Mesenchymal stem cell (in vitro differentiated cells and primary cell): ENCODE measurements around the gene KRT23.

Experiments
- DNase-seq: peaks from one replicate; pipeline ENCODE4 v3.0.0-alpha.2; 2013
- H2AFZ ChIP-seq: one replicate; pipeline ENCODE4 v1.6.1; 2013; ENCODE audit warnings: low read depth, mild to moderate bottlenecking, control low read depth, inconsistent platforms, low read length, moderate library complexity
- H2AK5ac ChIP-seq: 2 replicates; pipeline ENCODE4 v1.6.1; 2013; ENCODE audit warnings: low read length, moderate library complexity, mild to moderate bottlenecking, inconsistent platforms; ENCODE audit not compliant: severe bottlenecking
- H2BK120ac ChIP-seq: one replicate; pipeline ENCODE4 v1.6.1; 2013; ENCODE audit warnings: low read depth, mild to moderate bottlenecking, inconsistent platforms, low read length, moderate library complexity
- H2BK12ac ChIP-seq, 2 experiments: one replicate each; pipeline ENCODE4 v1.6.1; 2013; ENCODE audit warnings: inconsistent platforms in 2 of 2, low read length in 2 of 2, mild to moderate bottlenecking in 2 of 2, moderate library complexity in 2 of 2, control low read depth in 1 of 2
- H2BK15ac ChIP-seq: one replicate; pipeline ENCODE4 v1.6.1; 2013; ENCODE audit warnings: mild to moderate bottlenecking, low read depth, inconsistent platforms; ENCODE audit not compliant: poor library complexity, severe bottlenecking
- H2BK5ac ChIP-seq: 2 replicates; pipeline ENCODE4 v1.6.1; 2013; ENCODE audit warnings: low read depth, mild to moderate bottlenecking, low read length, control low read depth, inconsistent platforms; ENCODE audit not compliant: poor library complexity, severe bottlenecking
- H3K14ac ChIP-seq, 2 experiments: one replicate each; pipeline ENCODE4 v1.6.1; 2013; ENCODE audit warnings: inconsistent platforms in 2 of 2, low read length in 2 of 2, control low read depth in 1 of 2, mild to moderate bottlenecking in 1 of 2, moderate library complexity in 1 of 2
- H3K18ac ChIP-seq, 2 experiments: one replicate each; pipeline ENCODE4 v1.6.1; 2013; ENCODE audit warnings: inconsistent platforms in 2 of 2, low read length in 2 of 2, control low read depth in 1 of 2, low read depth in 1 of 2, mild to moderate bottlenecking in 1 of 2
- H3K23ac ChIP-seq, 2 experiments: one replicate each; pipeline ENCODE4 v1.6.1; 2013; ENCODE audit warnings: inconsistent platforms in 2 of 2, low read length in 2 of 2, mild to moderate bottlenecking in 2 of 2, moderate library complexity in 2 of 2, control low read depth in 1 of 2
- H3K27ac ChIP-seq: 2 replicates; pipeline ENCODE4 v1.5.1; 2013; ENCODE audit warnings: mild to moderate bottlenecking, moderate library complexity, low read length, control low read depth, inconsistent platforms; ENCODE audit not compliant: poor library complexity, severe bottlenecking
- H3K27me3 ChIP-seq, 2 experiments: 2 replicates each; pipeline versions ENCODE4 v1.6.1 to v1.7.0; 2013; ENCODE audit warnings: low read length in 2 of 2, mild to moderate bottlenecking in 2 of 2, moderate library complexity in 2 of 2, control low read depth in 1 of 2, inconsistent platforms in 1 of 2; ENCODE audit not compliant: control insufficient read depth in 1 of 2, insufficient read depth in 1 of 2
- H3K36me3 ChIP-seq, 2 experiments: 2 replicates each; pipeline versions ENCODE4 v1.6.1 to v1.7.0; 2013; ENCODE audit warnings: low read length in 2 of 2, control low read depth in 1 of 2, inconsistent platforms in 1 of 2, low read depth in 1 of 2, mild to moderate bottlenecking in 1 of 2; ENCODE audit not compliant: insufficient read depth in 2 of 2, control insufficient read depth in 1 of 2
- H3K4ac ChIP-seq, 2 experiments: one replicate each; pipeline ENCODE4 v1.6.1; 2013; ENCODE audit warnings: inconsistent platforms in 2 of 2, low read length in 2 of 2, mild to moderate bottlenecking in 2 of 2, moderate library complexity in 2 of 2, control low read depth in 1 of 2, low read depth in 1 of 2
- H3K4me1 ChIP-seq: 2 replicates; pipeline ENCODE4 v1.6.1; 2013; ENCODE audit warnings: low read depth, low read length, control low read depth; ENCODE audit not compliant: control insufficient read depth, insufficient read depth
- H3K4me2 ChIP-seq: 2 replicates; pipeline ENCODE4 v1.6.1; 2013; ENCODE audit warnings: low read length, mild to moderate bottlenecking, inconsistent platforms; ENCODE audit not compliant: poor library complexity, severe bottlenecking
- H3K4me3 ChIP-seq, 2 experiments: 2 replicates each; pipeline versions ENCODE4 v1.5.1 to v1.7.0; 2013; ENCODE audit warnings: low read length in 2 of 2, mild to moderate bottlenecking in 2 of 2, control low read depth in 1 of 2, low read depth in 1 of 2; ENCODE audit not compliant: insufficient read depth in 1 of 2
- H3K79me1 ChIP-seq: replicated peaks from 2 replicates; pipeline ENCODE4 v1.6.1; 2013; ENCODE audit warnings: mild to moderate bottlenecking, control low read depth, low read length, inconsistent platforms; ENCODE audit not compliant: poor library complexity, severe bottlenecking
- H3K9ac ChIP-seq: 2 replicates; pipeline ENCODE4 v1.7.0; 2013; ENCODE audit warnings: mild to moderate bottlenecking, low read length, moderate library complexity
- H3K9me3 ChIP-seq: 2 replicates; pipeline ENCODE4 v1.7.0; 2013; ENCODE audit warnings: mild to moderate bottlenecking, low read length; ENCODE audit not compliant: control insufficient read depth
- H4K8ac ChIP-seq: one replicate; pipeline ENCODE4 v1.6.1; 2013; ENCODE audit warnings: inconsistent platforms, mild to moderate bottlenecking, low read length, moderate library complexity
- H4K91ac ChIP-seq: one replicate; pipeline ENCODE4 v1.6.1; 2013; ENCODE audit warnings: mild to moderate bottlenecking, low read length, inconsistent platforms
- WGBS: methylation state at CpG from one replicate; pipeline ENCODE4 v1.1.7; 2013; ENCODE audit warnings: mixed read lengths; 5-methylcytosine and 5-hydroxymethylcytosine counted together

The KRT23 gene

DNA sequence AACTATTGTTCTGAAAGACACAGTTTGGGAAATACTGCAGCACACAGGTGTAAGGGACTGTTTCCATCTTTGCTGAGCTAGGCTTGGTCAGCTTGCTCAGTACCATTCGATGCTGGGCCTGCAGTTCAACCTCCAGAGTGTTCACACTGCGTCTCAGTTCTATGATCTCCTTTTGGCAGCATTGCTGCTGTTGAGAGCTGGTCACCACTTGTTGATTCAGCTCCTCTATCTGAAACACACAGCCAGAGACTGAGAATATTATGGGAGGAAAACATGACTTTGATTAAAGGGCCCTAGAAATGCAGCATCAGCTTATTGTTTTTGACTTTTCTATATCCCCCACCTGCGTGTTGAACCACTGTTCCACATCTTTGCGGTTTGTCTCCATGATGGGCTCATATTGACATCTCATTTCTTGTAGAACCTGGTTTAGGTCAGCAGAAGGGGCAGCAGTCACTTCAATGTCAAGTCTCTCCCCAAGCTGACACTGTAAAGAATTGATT is 24.7 kb upstream of the KRT23 start:
- H3K18ac ChIP-seq, result no peak overlapping the region
- H2AFZ ChIP-seq, result no peak overlapping the region
- WGBS, result 94% methylated on average over 4 of the region's 4 CpGs
- H3K9ac ChIP-seq, result no peak overlapping the region
- H4K8ac ChIP-seq, result no peak overlapping the region
- no peak overlapping the region for H3K27ac ChIP-seq
- no peak overlapping the region for H2AK5ac ChIP-seq
- H2BK15ac ChIP-seq, result no peak overlapping the region
- H3K79me1 ChIP-seq, result no peaks in the 10 kb centered on the region
- no peak overlapping the region for H2BK12ac ChIP-seq
- H3K4me1 ChIP-seq, result peaks cover 8% of the 10 kb centered on the region
- no peak overlapping the region for H3K4me2 ChIP-seq
- H3K36me3 ChIP-seq, result no peaks in the 10 kb centered on the region
- H3K23ac ChIP-seq, result no peak overlapping the region
- no peaks in the 10 kb centered on the region for H3K9me3 ChIP-seq
- no peak overlapping the region for H2BK120ac ChIP-seq
- H2BK5ac ChIP-seq, result no peak overlapping the region
- no peak overlapping the region for H4K91ac ChIP-seq
- H3K14ac ChIP-seq, result no peak overlapping the region
- H3K27me3 ChIP-seq, result no peaks in the 10 kb centered on the region
- H3K4ac ChIP-seq, result no peak overlapping the region
- no peak overlapping the region for H3K4me3 ChIP-seq
- DNase-seq, result no peak

- Histone ChIP-seq H4K8ac (no peak overlapping the region), H3K27ac (no peak overlapping the region), H3K18ac (no peak overlapping the region)
Measured at GRCh38 chr17:40961591-40961990, 24.1 kb upstream of the KRT23 start.

DNA sequence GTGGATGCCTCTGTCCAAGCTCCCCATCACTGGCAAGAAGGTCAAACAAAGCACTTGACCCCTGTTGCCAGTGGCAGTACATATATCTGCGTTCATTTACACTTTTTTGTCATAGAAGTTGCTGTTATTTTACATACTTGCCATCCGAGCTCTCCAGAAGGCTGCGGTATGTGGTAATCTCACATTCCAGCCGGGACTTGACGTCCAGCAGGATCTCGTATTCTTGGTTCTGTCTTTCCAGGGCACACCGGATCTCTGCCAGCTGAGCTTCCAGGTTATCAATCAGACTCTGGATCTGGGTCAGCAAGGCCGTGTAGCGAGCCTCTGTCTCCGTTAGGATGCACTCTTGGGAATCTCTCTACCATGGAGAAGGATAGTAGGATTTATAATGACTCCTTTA is 22.7 kb upstream of the KRT23 start:
- H3K4me2 ChIP-seq, result no peak overlapping the region
- no peak overlapping the region for H3K4ac ChIP-seq
- no peak overlapping the region for H3K18ac ChIP-seq
- H3K9ac ChIP-seq, result no peak overlapping the region
- 54% methylated on average over 7 of the region's 10 CpGs for WGBS
- no peak overlapping the region for H3K4me3 ChIP-seq
- no peak overlapping the region for H3K14ac ChIP-seq
- H2BK15ac ChIP-seq, result no peak overlapping the region
- H3K4me1 ChIP-seq, result peaks cover 12% of the 10 kb centered on the region
- no peaks in the 10 kb centered on the region for H3K27me3 ChIP-seq
- H4K8ac ChIP-seq, result no peak overlapping the region
- no peak overlapping the region for H2AFZ ChIP-seq
- H3K79me1 ChIP-seq, result no peaks in the 10 kb centered on the region
- no peaks in the 10 kb centered on the region for H3K36me3 ChIP-seq
- H2BK5ac ChIP-seq, result no peak overlapping the region
- DNase-seq, result peak; percentile 29
- H2AK5ac ChIP-seq, result no peak overlapping the region
- no peak overlapping the region for H2BK12ac ChIP-seq
- H4K91ac ChIP-seq, result no peak overlapping the region
- H3K27ac ChIP-seq, result no peak overlapping the region
- H3K23ac ChIP-seq, result no peak overlapping the region
- no peaks in the 10 kb centered on the region for H3K9me3 ChIP-seq
- no peak overlapping the region for H2BK120ac ChIP-seq

More at GRCh38 chr17:40961591-40961990, 24.1 kb upstream of the KRT23 start:
- Histone ChIP-seq H3K4me2 (no peak overlapping the region), H3K27me3 (no peaks in the 10 kb centered on the region), H3K14ac (no peak overlapping the region), H3K23ac (no peak overlapping the region), H2BK12ac (no peak overlapping the region), H3K9me3 (no peaks in the 10 kb centered on the region), H3K4ac (no peak overlapping the region), H3K9ac (no peak overlapping the region), H2BK120ac (no peak overlapping the region), H3K79me1 (no peaks in the 10 kb centered on the region), H3K4me1 (peaks cover 8% of the 10 kb centered on the region), H2BK15ac (no peak overlapping the region), H2AK5ac (no peak overlapping the region), H3K36me3 (no peaks in the 10 kb centered on the region), H2AFZ (no peak overlapping the region), H3K4me3 (no peak overlapping the region), H2BK5ac (no peak overlapping the region), H4K91ac (no peak overlapping the region)
- no peak for DNase-seq
- no CpG with 5 or more reads among the region's 1 CpG for WGBS

DNA sequence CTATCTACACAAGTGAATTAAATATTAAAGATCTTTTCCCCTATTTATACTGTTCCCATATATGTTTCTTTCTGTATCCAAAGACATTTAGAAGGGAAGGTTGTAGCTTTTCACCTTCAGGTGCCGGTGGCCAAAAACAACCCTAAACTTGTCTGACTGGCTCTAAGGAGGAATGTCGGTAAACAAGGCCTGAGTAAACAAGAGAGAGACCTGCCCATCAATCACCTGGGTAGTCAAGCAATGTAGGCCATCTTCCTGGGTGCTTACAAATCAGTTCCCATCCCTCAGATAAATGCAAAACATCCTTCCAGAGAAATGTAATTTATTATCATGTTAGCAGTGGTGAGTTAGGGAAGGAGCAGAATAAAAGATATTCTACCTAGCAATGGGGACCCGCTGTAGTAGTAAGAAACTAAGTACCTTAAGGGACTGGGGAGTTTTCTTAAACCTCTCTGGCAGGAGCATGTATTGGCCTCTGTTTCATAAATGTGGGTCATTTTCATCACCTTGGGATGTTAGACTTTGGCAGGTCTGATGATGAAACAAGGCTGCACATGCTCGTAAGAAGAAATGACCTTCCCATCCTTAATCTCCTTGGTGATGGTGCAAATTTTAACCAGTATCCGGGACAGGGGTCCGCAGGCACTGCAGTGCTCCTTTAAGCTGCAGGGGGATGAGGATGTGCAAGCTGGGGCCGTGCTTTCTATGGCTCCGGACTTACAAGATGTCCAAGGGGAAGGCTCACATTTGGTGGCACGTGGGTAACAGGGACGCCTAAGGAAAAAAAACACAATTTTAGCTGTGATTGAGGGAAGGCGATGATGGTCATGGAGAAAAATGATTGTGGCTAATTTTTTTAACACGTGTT is 20.9 kb upstream of the KRT23 start:
- Histone ChIP-seq H2BK120ac (no peak overlapping the region), H4K8ac (no peak overlapping the region), H3K27ac (peak overlapping the region; percentile 72), H3K4me3 (no peak overlapping the region), H3K27me3 (no peaks in the 10 kb centered on the region), H2AFZ (no peak overlapping the region), H3K9ac (peak overlapping the region; percentile 56), H4K91ac (no peak overlapping the region), H3K4ac (no peak overlapping the region), H3K79me1 (no peaks in the 10 kb centered on the region), H3K18ac (no peak overlapping the region), H2AK5ac (peak overlapping the region; percentile 93), H3K9me3 (no peaks in the 10 kb centered on the region), H3K4me1 (peaks cover 12% of the 10 kb centered on the region), H2BK15ac (no peak overlapping the region), H2BK12ac (no peak overlapping the region), H3K14ac (no peak overlapping the region), H3K36me3 (no peaks in the 10 kb centered on the region), H3K4me2 (no peak overlapping the region), H2BK5ac (peak overlapping the region; percentile 63), H3K23ac (no peak overlapping the region)
- 84% methylated on average over 11 of the region's 12 CpGs for WGBS
- DNase-seq, result no peak
